Limb (tissue), 2 donors: ENCODE results near the gene OR2S2.
"Not testable (repeated sequence)": the region's sequence is repeated elsewhere in the genome, so short reads cannot be mapped to it uniquely, and the experiment has no call there.

Experiments
- DNase-seq, 2 donors: peaks; one replicate each; pipeline ENCODE4 v3.0.0-alpha.2; 2016; ENCODE audit errors: extremely low spot score in 2 of 2

OR2S2 gene

GRCh38 chr9:35933550-35934067, 24.3 kb downstream of the OR2S2 start:
- no peak for DNase-seq

GRCh38 chr9:35932735-35933134, 25.2 kb downstream of the OR2S2 start:
- DNase-seq, result no peak

GRCh38 chr9:35930989-35931388, 27.0 kb downstream of the OR2S2 start:
- DNase-seq, result no peak

- DNase-seq, result no peak
Measured at GRCh38 chr9:35930521-35930920, 27.4 kb downstream of the OR2S2 start.

GRCh38 chr9:35929453-35929718, 28.6 kb downstream of the OR2S2 start:
- no peak for DNase-seq

- no peak for DNase-seq
Measured at GRCh38 chr9:35928591-35929452, 29.1 kb downstream of the OR2S2 start.

GRCh38 chr9:35923927-35924763, 33.8 kb downstream of the OR2S2 start:
- DNase-seq, result no peak

GRCh38 chr9:35923598-35923926, 34.4 kb downstream of the OR2S2 start:
- DNase-seq, result no peak

GRCh38 chr9:35920051-35920620, 37.8 kb downstream of the OR2S2 start:
- peak in 1 of 2 donors; percentile 32 for DNase-seq

GRCh38 chr9:35919212-35920008, 38.5 kb downstream of the OR2S2 start:
- DNase-seq, result no peak

- DNase-seq, result no peak
Measured at GRCh38 chr9:35918780-35919179, 39.2 kb downstream of the OR2S2 start.

- no peak for DNase-seq
Measured at GRCh38 chr9:35917261-35917660, 40.7 kb downstream of the OR2S2 start.

- DNase-seq, result peak in 1 of 2 donors; percentile 33
Measured at GRCh38 chr9:35915681-35916294, 42.2 kb downstream of the OR2S2 start.

GRCh38 chr9:35914301-35914807, 43.6 kb downstream of the OR2S2 start:
- peak; percentile 18 to 62 for DNase-seq

- DNase-seq, result not testable (repeated sequence)
Measured at GRCh38 chr9:35913429-35913828, 44.5 kb downstream of the OR2S2 start.

GRCh38 chr9:35912791-35913400, 45.1 kb downstream of the OR2S2 start:
- DNase-seq, result no peak

GRCh38 chr9:35911690-35912089, 46.3 kb downstream of the OR2S2 start:
- no peak for DNase-seq

- no peak for DNase-seq
Measured at GRCh38 chr9:35910613-35911359, 47.2 kb downstream of the OR2S2 start.
